WERI-Rb-1 (cell line): ENCODE data around the gene CEP89.

Source experiments
- DNase-seq: peaks from one replicate; pipeline ENCODE4 v3.0.0-alpha.2; 2020
- H3K27ac ChIP-seq: fragments of 250-450 bp; sonication (Bioruptor Pico); 2 replicates; pipeline ENCODE4 v1.5.1; 2020; ENCODE audit warnings: mild to moderate bottlenecking, moderate library complexity
- H3K27me3 ChIP-seq: fragments of 250-450 bp; sonication (Bioruptor Pico); 2 replicates; pipeline ENCODE4 v1.5.1; 2021; ENCODE audit warnings: mild to moderate bottlenecking, low read depth, moderate library complexity; ENCODE audit not compliant: insufficient read depth, severe bottlenecking
- H3K36me3 ChIP-seq: fragments of 250-450 bp; sonication (Bioruptor Pico); 2 replicates; pipeline ENCODE4 v1.5.1; 2020; ENCODE audit warnings: mild to moderate bottlenecking, moderate library complexity
- H3K4me3 ChIP-seq: 2 replicates; pipeline ENCODE4 v1.5.1; 2011; ENCODE audit warnings: low read depth, mild to moderate bottlenecking, control low read depth, low read length
- H3K9me3 ChIP-seq: fragments of 250-450 bp; sonication (Bioruptor Pico); 2 replicates; pipeline ENCODE4 v1.5.1; 2021; ENCODE audit warnings: mild to moderate bottlenecking, moderate library complexity; ENCODE audit not compliant: severe bottlenecking
- TF ChIP-seq, protein P1 (sequence below): IDR thresholded peaks from 2 replicates; pipeline ENCODE4 v1.5.1; 2011; ENCODE audit warnings: low read depth, mild to moderate bottlenecking, control low read depth, inconsistent platforms, low read length

The CEP89 gene

GRCh38 chr19:32876919-32877285 is 94.9 kb downstream of the CEP89 start:
- Histone ChIP-seq H3K36me3 (no peaks in the 10 kb centered on the region), H3K4me3 (no peak overlapping the region), H3K9me3 (no peaks in the 10 kb centered on the region), H3K27ac (no peak overlapping the region), H3K27me3 (no peaks in the 10 kb centered on the region)
- no peak for DNase-seq
- TF ChIP-seq, protein P1, sequence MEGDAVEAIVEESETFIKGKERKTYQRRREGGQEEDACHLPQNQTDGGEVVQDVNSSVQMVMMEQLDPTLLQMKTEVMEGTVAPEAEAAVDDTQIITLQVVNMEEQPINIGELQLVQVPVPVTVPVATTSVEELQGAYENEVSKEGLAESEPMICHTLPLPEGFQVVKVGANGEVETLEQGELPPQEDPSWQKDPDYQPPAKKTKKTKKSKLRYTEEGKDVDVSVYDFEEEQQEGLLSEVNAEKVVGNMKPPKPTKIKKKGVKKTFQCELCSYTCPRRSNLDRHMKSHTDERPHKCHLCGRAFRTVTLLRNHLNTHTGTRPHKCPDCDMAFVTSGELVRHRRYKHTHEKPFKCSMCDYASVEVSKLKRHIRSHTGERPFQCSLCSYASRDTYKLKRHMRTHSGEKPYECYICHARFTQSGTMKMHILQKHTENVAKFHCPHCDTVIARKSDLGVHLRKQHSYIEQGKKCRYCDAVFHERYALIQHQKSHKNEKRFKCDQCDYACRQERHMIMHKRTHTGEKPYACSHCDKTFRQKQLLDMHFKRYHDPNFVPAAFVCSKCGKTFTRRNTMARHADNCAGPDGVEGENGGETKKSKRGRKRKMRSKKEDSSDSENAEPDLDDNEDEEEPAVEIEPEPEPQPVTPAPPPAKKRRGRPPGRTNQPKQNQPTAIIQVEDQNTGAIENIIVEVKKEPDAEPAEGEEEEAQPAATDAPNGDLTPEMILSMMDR, result no peak

DNA sequence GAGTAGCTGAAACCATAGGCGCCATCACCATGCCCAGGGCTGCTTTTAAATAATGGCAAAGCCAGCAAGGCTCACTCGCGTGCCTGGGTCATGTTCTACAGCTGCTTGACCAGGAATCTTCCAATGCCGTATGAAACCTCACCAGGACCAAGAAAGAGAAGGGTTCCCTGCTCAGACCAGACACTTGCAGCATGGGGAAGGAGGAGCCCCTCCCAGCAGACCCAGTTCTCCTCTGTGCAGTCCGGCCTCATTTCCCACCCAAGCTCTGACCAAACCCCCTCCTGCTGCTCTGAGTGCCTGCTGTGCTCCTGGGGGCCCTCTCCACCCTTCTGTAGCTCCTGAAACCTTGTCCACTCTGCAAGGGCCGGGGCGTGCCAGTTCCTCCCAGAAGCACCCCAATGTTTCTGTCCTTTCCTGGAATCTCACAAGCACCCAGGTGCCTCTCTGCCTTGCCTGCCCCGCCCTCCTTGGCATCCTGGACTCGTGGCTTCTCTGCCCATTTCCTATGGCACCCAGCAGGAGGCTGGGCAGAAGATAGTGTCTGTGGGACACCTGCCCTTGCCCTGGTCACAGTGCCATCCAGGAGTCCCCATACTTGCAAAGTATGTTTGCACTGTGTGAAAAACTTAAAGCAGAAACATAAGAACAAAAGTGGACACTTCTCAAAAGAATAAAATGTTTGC is 95.4 kb downstream of the CEP89 start:
- H3K27me3 ChIP-seq, result no peaks in the 10 kb centered on the region
- TF ChIP-seq, protein P1, result no peak
- no peak overlapping the region for H3K4me3 ChIP-seq
- no peak for DNase-seq
- no peak overlapping the region; the same call in 1 of the 2 replicates for H3K27ac ChIP-seq
- no peaks in the 10 kb centered on the region for H3K9me3 ChIP-seq
- no peaks in the 10 kb centered on the region for H3K36me3 ChIP-seq

DNA sequence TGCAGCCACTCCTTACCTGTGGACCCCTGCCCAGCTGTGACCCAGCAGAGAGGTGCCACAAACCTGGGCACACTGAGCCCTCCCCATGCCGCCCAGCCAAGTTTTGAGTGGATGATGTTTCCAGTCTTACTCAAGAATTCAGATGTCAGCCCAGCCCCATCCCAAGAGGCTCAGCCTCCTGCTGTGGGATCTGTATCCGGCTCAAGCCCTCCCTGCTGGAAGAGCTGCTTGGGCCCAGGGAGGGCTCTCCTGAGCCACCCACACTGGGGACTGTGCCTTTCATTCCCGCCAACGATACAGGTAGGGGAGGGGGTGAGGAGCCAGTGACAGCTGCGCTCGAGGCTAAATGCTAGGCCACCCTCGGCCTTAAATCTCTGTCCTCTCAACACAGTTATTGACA is 96.3 kb downstream of the CEP89 start:
- Histone ChIP-seq H3K9me3 (no peaks in the 10 kb centered on the region), H3K4me3 (no peak overlapping the region), H3K27me3 (no peaks in the 10 kb centered on the region), H3K36me3 (no peaks in the 10 kb centered on the region), H3K27ac (no peak overlapping the region; the same call in 1 of the 2 replicates)
- DNase-seq, result peak; percentile 76
- TF ChIP-seq, protein P1, result no peak

- DNase-seq, result no peak
- TF ChIP-seq, protein P1, result no peak
- no peak overlapping the region for H3K4me3 ChIP-seq
- no peaks in the 10 kb centered on the region for H3K9me3 ChIP-seq
- H3K36me3 ChIP-seq, result no peaks in the 10 kb centered on the region
- H3K27me3 ChIP-seq, result no peaks in the 10 kb centered on the region
- no peak overlapping the region for H3K27ac ChIP-seq
Observed at GRCh38 chr19:32874605-32875004, 97.2 kb downstream of the CEP89 start.

DNA sequence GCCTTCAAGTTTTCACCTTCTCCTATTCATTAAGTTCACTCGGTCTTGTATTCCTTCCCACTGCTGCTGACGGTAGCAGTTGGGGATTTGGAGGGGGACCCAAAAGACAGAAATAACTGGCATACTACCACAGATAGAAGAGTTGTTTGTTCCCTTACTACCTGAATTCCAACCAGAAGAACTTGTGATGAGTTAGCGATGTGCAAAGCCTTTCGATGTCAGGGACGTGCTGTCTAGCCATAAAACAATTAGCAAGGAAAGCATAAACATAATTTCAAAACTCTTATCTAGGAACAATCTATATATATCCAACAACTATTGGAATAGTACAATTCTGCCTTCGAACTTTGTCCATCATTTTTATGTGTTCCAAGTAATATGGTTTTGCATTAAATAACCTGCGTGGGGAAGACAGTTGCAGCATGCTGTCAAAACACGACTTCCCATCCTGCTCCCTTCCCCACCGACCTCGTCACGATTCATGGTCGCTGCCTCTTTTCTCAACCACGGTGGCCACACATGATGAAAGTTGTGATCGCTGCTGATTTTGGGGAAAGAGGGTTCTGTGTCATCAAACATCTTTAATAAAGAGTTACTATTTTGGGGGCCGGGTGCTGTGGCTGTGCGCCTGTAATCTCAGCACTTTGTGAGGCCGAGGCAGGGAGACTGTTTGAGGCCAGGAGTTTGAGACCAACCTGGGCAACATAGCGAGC is 98.4 kb downstream of the CEP89 start:
- TF ChIP-seq, protein P1, result no peak
- H3K9me3 ChIP-seq, result no peaks in the 10 kb centered on the region
- DNase-seq, result no peak
- no peaks in the 10 kb centered on the region for H3K36me3 ChIP-seq
- no peak overlapping the region for H3K27ac ChIP-seq
- H3K27me3 ChIP-seq, result no peaks in the 10 kb centered on the region
- no peak overlapping the region for H3K4me3 ChIP-seq

DNA sequence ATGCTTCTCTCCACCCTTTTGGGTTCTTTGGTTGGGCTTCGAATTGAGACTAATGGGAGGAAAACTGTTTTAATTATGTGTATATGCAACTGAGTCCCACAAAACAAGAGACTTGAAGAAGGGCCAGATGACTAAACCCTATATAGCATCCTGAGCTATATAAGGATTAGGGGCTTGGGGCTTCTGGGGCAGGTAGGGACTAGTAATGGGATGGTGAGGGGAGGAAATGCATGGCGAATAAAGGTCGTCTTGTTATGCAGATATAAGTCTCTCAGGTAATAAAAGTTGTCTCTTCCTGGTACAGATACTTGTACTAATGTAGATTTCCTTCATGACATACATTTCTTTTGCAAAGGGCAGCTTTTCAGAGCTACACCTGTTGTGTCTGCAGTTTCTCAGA is 99.4 kb downstream of the CEP89 start:
- H3K36me3 ChIP-seq, result no peaks in the 10 kb centered on the region
- H3K4me3 ChIP-seq, result no peak overlapping the region
- no peak overlapping the region for H3K27ac ChIP-seq
- no peaks in the 10 kb centered on the region for H3K27me3 ChIP-seq
- no peak for DNase-seq
- no peaks in the 10 kb centered on the region for H3K9me3 ChIP-seq
- TF ChIP-seq, protein P1, result no peak
